ENCODE data around the gene FHOD3.

Gene FHOD3

DNA sequence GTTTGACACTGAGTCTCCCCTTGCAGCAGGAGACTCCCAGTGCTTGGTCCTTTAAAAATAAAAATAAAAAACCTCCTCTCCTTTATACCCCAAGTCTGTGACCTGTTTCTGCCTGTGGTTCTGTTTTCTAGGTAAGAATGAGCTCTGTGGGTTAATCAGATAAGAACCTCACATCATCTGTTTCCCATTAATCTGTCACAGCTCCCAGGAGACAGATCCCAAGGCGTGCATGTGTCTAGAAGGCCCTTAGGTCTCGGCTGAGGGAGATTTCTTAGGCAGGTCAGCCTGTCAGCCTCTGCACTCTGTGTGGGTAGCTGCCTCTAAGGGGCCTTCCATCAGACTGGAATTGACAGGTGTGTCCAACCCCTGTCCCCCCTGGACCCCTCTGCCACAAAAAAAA, 80.7 kb downstream of the FHOD3 start:
- DNase-seq (ENCODE audit: low read depth in 4 of 4, low spot score in 1 of 4), result no peak

DNA sequence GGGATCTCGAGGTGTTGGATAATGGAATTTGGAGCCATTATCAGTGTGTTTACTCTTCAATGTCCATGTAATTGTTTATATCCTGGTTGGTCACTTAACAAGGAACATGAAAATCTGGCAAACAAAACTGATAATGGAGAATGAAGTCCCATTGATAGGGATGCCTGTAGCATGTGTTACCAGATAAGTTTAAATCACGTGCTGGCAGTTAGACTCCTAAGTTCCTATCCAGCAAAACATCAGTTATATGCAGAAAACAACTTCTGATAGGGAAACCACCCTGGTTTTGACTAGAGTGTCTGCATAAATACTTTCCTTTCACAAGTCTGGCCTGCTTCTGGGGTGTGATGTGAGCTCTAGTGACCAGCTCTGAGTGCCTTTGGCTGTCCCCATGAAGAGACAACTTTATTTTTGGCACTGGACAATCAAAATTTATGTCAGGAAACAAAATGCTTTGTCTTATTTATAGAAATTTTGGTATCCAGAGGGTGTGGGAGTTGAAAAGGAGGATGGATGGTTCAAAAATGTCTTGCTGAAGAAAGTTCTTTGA, 82.0 kb downstream of the FHOD3 start:
- no peak for DNase-seq (ENCODE audit: low read depth in 4 of 4, low spot score in 1 of 4)

DNA sequence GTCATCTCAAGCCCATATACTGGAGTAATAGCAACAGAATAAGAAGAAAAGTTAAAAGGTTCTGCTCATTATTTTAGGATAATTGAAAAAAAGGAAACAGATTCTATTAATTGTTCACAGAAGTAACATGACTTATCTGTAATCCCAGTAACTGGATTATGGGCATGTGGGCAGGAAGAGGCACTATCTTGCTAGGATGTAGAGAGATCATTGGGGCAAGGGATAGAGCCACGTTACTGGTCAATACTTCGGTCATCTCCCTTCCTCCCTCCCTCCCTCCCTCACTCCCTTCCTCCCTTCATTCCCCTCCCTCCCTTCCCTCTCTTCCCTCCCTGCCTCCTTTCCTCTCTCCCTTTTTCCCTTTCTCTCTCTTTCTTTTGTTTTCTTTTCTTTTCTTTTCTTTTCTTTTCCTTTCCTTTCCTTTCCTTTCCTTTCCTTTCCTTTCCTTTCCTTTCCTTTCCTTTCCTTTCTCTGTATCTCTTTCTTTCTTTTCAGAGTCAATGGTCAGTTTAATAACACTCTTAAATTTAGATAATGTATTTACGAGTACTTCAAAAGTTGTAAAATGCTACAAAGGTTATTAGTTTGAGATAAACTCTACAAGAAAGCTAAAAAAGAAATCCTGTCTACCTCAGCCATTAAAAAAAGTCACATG, 82.8 kb downstream of the FHOD3 start:
- DNase-seq (ENCODE audit: low read depth in 4 of 4, low spot score in 1 of 4), result no peak

DNA sequence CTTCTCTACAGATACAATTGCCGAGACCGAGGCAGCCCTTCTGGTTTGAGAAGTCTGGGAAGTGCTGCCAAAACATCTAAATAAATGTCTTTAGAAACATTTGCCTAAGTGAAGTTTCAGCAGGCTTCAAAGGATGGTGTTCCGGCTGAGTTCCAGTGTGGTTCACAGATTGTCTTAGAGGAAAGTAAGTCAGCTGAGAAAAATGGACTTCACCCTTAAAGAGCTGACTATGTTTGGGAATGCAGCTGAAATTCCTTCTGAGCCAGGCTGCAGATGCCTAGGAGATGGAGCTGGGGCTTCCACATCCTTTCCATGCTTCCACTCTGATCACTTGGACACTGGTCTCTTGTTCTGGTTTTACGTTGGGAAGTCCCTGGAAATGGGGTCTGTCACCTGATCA, 83.6 kb downstream of the FHOD3 start:
- DNase-seq (ENCODE audit: low read depth in 4 of 4, low spot score in 1 of 4), result no peak

DNA sequence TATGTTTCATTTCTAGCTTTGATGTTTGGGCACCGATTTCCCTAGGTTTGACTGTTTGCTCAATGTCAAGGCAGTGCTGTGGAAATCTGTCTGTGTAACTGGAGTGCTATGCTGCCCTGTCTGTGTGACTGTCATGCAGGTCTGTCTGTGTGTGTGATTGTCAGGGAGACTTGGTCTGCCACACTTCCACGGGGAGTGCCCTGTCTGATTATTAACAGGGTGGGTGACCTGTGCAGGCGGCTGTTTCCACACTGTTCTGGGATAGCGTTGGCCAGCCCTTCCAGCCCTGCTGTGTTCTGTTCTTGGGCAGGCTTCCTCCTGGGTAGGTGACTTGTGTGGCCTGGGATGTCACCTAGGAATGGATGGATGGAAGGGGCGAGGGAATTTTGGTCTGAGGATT, 85.3 kb downstream of the FHOD3 start:
- DNase-seq (ENCODE audit: low read depth in 4 of 4, low spot score in 1 of 4), result no peak

DNA sequence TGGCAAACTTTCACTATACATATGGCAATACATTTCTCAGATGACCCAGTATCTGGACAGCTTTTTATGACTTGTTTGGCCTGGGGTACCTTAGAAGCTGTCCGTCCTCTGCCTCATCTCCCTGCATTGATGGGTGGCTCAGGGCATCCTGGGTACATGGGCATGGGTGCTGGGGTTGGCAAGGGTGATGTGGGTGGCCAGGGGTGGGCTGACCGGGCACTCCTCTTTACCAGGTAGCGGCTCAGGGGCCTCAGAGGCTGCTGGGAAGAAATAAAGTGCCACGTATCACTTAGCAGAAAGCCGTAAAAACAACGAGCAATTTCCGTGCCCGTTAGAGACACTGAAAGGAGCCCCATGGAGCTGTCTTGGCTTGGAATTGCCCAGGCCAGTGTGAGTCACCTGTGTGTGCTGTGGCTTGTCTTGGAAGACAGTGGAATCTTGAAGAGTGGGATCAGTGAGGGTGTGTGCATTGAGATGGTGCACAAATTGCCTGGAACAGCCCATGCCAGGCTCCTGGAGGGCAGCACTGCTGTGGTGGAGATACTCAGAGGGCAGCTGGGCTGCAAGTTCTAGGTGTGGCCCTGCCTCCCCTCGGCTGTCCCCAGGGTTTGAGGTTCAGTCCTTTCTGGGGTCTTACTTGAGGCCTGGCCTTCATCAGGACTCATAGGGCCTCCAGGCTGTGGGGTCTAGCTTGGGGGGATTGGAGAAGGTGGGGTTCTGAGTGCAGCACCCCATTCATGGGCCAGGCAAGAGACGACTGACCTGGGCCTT, 88.8 kb downstream of the FHOD3 start:
- no peak for DNase-seq (ENCODE audit: low read depth in 4 of 4, low spot score in 1 of 4)

DNA sequence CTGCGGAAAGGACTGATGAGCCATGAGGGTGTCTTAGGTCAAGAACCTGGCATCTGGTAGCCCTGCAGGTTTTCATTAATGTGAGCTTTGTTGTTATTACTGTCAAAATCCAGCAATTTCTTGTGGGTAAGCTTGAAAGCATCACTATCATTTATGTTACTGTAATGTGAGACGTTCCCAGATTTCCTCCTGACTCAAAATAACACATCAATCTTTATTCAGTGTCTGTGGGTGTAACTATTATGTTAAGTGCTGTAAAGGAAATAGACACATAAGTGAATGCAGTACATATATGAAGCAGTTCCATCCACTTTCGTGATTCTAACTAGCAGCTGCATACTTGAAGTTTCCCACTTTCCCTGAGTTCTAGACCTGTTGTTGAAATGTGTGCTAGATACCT, 89.8 kb downstream of the FHOD3 start:
- DNase-seq (ENCODE audit: low read depth in 4 of 4, low spot score in 1 of 4), result no peak

DNA sequence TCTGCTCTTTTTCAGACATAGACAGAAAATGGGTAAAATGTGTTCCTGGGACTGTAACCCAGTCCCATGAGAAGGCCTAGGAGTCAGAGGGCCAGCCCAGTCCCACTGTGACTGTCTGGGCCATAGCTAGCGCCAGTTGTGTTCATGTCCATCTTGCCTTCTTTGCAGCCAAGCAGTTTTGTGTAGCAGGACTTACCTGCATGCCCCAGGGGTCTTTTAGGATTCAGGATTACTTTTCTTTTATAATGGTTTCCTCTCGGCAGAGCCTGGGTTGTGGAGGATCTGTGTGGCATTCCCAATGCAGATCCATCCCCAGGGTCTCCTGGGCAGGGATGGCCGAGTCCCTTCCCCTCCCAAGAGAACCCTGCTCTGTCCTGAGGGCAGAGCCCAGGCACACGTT, 90.8 kb downstream of the FHOD3 start:
- DNase-seq (ENCODE audit: low read depth in 4 of 4, low spot score in 1 of 4), result no peak

DNA sequence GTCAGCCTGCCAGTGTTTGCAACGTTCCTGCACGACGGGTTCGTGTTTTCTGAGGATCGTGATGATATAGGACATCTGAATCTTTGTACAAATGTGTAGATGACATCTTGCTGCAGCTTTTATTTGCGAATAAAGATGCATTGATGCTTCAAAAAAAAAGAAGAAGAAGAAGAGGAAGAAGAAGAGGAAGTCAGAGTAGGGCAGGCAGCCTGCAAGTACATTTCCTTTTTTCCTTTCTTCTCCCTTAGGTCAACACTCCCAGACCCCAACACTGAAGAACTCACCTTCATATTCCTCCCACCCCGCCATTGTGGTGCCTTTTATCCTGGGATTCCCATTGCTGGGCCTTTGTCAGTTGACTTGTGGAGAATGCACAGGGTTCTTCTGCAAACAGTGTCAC, 91.5 kb downstream of the FHOD3 start:
- no peak for DNase-seq (ENCODE audit: low read depth in 4 of 4, low spot score in 1 of 4)

DNA sequence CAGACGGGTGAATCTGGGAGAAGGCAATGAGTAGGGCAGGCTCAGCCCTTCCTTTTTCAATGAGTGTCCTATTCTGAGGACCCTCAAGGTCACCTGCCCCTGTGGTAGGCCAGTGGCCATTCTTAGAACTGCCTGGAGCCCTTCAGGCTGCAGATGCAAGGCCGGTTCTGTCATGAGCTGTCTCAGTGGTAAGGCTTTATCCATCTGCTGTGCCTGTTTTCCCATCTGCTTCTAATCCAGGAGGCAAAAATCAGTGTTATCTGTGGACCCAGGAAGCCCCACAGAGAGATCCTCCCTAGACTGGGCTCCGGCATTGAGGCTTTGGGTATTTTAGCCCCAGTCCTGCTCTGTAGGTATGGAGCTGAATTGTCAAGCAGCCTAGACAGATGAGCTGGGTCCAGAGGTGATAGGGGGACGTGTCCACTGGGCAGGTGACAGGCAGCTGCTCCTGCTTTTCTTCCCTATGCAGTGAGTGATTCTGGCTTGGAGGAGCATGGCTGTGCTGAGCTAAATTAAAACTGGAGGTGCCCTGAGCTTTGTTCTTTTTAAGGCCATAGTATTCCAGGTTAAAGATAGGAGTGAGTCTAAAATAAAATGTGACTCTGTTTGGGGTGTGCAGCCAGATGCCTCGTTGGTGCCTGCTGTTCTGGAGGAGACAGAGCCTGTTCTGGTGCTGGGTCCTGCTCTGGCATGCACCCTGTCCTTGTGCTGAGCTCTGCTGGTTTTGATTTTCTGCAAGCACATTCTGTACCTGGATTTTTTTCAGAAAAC, 92.5 kb downstream of the FHOD3 start:
- no peak for DNase-seq (ENCODE audit: low read depth in 4 of 4, low spot score in 1 of 4)

DNA sequence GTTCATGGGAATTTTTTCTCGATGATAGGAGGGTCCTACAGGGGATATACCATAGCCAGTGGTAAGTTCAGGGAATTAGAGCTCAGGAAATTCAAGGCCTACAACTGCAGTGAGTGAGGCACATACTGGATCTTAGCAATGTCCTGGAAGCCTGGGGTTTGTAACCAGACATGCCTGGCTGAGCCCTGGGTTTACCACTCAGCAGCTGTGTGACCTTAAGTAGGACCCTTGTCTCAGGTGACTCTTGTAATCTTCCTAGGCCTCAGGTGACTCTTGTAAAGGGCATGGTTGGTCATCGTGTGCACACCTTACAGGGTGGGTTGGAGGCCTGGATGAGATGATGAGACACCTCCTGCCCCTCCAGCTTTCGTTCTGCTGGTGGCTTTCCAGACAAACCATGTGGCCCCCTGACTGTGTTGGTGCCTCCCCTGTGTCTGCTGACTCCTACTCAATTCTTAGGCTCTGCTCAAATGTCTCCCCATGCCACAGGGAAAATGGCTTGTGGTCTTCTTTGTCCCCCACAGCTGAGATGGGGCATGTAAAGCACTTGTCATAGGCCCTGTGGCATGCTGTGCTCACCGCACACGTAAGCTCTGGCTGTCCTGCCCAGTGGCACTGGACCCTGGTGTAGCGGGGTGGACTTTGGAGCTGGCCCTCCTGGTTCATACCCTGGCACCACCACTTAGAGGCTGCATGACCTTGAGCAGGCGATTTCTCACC, 94.1 kb downstream of the FHOD3 start:
- DNase-seq (ENCODE audit: low read depth in 4 of 4, low spot score in 1 of 4), result no peak

DNA sequence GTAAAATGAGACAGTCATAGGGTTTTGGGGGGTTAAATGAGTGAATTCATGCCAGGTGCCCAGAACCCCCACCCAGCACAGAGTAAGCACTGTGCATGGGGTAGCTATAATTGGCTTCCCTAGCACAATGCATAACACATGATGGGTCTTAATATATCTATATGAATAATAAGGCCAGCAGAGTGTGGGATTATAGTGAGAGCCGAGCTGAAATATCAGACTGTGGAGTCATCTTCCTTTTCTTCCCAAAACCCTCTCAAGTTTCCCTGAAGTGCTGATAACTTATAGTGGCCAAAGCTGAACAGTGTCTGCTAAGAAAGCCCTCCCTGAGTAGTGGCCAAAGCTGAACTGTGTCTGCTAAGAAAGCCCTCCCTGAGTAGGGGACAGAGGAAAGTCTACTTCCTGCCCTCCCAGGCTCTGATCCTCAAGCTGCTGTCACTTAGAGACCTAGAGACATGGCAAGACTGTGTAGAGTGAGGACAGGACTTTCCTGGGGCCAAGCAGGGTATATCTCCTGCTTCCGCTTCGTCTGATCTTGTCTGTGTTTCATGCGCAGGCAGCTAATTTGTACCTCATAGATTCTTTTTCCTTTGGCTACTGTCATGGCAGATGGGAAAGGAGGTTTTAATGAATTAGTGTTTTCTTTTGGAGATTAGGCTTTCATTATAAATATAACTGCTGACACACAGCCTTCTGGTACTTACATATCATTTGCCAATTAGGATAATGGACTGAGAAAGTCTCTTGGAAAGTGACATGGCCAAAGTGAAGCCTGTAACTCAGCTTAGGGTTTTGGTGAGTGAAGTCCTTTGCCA, 94.9 kb downstream of the FHOD3 start:
- DNase-seq (ENCODE audit: low read depth in 4 of 4, low spot score in 1 of 4), result no peak

DNA sequence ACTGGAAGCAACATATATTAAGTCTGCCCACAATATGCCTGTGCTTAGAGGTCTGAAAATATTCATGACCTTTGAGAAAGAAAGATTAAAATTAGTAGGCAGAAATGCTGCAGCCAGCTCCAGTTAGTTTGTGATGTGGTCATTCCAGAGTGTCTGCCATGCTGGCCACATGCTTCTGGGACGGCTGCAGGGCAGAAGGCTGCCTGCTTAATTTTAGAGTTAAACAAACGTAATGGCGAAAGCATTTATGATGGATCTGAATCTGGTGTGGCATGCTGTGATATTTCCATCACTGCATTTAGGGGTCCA, 95.4 kb downstream of the FHOD3 start:
- DNase-seq (ENCODE audit: low read depth in 4 of 4, low spot score in 1 of 4), result no peak

DNA sequence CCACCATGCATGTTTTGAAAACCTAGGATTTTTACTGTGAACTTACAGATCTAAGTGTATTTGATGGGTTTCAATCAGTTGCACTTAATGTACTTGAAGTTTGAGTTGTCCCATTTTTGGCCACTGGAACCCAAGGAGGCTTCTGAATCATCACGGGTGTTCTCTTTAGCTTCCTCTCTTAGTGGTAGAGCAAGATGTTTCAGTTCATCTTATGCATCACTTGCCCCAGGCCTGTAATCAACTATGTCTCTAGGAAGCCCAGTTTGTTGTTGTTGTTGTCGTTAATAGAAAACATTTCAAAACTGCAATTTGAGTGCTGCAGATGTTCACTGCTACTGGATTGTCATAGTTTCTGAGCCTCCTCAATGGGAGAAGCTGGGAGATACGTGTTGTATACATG, 97.0 kb downstream of the FHOD3 start:
- DNase-seq (ENCODE audit: low read depth in 4 of 4, low spot score in 1 of 4), result no peak

DNA sequence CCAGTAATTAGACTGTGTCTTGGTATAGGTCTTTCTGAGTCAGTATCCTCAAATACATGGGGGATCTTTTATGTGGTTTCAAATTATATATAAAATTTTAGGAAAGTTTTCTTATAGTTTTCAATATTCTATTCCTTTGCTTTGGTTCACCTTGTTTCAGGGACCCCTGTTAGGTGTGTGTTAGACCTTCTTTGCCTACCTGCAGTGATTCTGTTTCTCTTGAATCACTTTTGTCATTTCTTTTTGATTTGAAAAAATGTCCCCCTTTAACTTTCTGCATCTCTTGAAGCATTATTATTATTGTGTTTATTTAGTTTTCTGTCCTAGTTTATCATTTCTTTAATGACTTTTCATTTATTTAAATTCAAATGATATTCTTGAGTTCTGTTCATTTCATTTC, 98.7 kb downstream of the FHOD3 start:
- DNase-seq (ENCODE audit: low read depth in 4 of 4, low spot score in 1 of 4), result no peak

DNA sequence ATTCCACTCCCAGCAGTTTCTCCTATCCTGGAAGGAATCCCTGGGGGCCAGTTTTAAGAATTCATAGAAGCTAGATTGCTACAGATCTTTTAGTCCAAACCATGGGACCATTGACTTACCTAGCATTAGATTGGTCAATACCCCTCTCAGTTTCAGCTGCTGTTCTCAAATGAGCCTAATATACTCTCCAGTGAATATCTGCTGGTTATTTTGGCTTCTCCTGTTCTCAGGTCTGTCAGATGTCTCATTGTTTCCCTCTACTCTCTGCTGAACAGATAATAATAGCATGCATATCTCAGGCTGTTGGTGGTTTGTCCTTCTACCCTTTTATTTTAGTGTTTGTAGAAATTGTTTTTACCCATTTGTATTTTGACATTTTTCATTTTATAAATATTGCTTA, 99.5 kb downstream of the FHOD3 start:
- no peak for DNase-seq (ENCODE audit: low read depth in 4 of 4, low spot score in 1 of 4)

DNA sequence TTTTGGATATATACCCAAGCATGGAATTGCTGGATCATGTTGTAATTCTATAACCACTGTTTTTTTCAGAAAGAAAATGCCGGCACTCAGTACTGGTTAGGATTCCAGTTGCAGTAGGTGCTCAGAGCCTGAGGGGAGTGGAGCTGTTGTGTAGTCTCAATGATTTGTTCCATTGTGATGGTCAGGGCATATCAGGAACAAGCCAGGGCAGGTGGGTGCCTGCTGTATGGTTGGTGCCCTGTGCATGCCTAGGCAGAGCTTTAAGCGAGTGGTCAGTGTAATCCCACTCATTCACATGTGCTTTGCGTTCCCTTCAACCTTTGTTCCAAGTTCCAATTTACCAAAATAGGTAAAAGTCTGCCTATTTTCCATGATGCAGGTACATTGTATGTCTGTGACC, 100.9 kb downstream of the FHOD3 start:
- no peak for DNase-seq (ENCODE audit: low read depth in 4 of 4, low spot score in 1 of 4)

DNA sequence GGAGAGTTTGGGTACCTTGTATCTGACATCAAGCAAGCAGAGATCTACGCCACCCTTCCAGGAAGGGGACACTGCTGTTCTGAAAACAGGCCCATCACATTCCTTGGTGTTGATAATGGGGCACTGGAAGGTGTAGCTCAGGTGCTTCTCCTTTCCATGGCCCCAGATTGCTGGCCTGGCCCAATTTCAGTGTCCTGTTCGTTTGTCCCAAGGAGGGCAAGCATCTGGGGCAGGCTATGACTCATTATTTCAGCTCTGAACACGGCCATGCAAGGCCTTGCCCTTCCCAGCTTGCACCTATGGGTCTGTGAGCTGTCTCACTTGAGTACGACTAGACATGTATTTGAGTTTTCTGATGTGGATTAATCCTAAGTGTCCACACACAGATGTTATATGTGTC, 101.5 kb downstream of the FHOD3 start:
- DNase-seq (ENCODE audit: low read depth in 4 of 4, low spot score in 1 of 4), result no peak

DNA sequence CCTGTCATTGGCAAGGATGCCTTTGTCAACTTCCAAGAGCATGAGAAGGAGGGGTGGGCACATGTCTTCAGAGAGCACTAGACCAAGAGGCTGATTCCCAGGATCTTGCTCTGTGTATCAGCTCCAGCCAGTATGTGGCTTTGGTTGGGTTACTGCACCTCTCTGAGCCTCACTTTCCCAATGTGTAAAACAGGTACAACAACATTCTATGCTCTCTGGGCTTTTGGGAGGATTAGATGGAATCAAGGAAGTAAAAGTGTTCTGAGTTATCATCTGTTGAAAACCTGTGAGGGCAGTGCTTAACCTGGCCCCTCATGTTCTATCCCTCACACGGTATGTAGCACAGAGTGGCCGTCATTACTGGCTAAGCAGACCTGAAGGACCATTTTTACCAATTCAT, 103.9 kb downstream of the FHOD3 start:
- DNase-seq (ENCODE audit: low read depth in 4 of 4, low spot score in 1 of 4), result no peak

DNA sequence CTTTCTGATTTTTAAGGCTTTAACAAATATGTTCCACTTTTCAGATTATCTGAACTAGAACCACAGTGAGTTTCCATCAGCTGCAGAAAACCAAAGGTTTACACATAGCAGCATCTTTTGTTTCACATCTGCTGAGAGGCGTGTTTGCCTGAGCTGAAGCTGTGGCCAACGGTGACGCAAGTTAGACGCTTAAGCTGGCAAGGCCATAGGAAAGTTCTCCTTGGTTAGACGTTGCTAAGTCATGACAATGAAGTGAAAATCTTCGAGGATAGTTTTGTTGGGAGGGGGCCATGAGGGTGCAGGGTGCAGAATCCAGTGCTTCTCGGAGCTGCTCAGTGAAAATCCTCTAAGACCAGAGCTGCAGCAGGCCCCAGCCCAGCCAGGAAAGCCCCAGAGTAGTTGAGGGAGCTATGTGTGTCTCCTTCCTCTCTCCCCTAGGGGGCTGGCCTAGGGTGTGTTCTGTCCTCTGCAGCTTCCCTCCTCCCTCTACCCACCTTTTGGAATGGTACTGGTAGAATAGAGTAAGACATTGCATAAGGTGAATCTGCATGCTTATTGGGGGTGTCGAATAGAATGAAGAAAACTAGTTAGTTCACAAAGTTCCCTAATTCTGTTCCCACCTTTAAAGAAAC, 105.4 kb downstream of the FHOD3 start:
- DNase-seq (ENCODE audit: low read depth in 4 of 4, low spot score in 1 of 4), result no peak

Data from stimulated activated CD4-positive, alpha-beta T cell treated with anti-CD3 and anti-CD28 coated beads, Interleukin-1b, Interleukin-23, amount 100 ng/mL, for 24 hours (primary cell).